Left ventricle myocardium inferior (tissue), 1 donor: Measurements from ENCODE around the gene TAB2. TPM values are rescaled to one million over a fixed set of nuclear protein-coding genes. Genes with fewer than 3 reads are reported as not detected.

ENCODE experiments used
- DNase-seq: peaks from one replicate; pipeline ENCODE4 v3.0.0-alpha.2; 2020
- H3K27ac ChIP-seq: fragments of 200-600 bp; replicated peaks from 2 replicates; pipeline ENCODE4 v1.8.0; 2021
- H3K27me3 ChIP-seq: fragments of 200-600 bp; 2 replicates; pipeline ENCODE4 v1.8.0; 2021; ENCODE audit warnings: low read depth
- H3K36me3 ChIP-seq: fragments of 200-600 bp; 2 replicates; pipeline ENCODE4 v1.8.0; 2021
- H3K4me1 ChIP-seq: fragments of 200-600 bp; 2 replicates; pipeline ENCODE4 v1.8.0; 2021
- H3K4me3 ChIP-seq: fragments of 200-600 bp; 2 replicates; pipeline ENCODE4 v1.8.0; 2021; ENCODE audit warnings: mild to moderate bottlenecking, moderate library complexity
- H3K9me3 ChIP-seq: fragments of 200-600 bp; replicated peaks from 2 replicates; pipeline ENCODE4 v1.8.0; 2021
- CTCF ChIP-seq: fragments of 200-600 bp; IDR thresholded peaks from 2 replicates; pipeline ENCODE4 v1.8.0; 2021; ENCODE audit warnings: antibody characterized with exemption, mild to moderate bottlenecking, borderline replicate concordance
- intact Hi-C: fragments of 100-400 bp; cut with micrococcal nuclease; formaldehyde crosslinking; loops from one replicate; pipeline ENCODE4 v1.11.0; 2022
- total RNA-seq: library from RNA; stranded (reverse); fragmentation: NEBNext Ultra II Directional; extraction: Animal tissue kit (Norgen Biotek cat#: 25700); gene quantifications from one replicate; pipeline ENCODE4 v1.2.1, GENCODE V29; 2021
- donor health status: DM: no; HTN: yes; CAD: no; lungs with severe emphysema.

TAB2 gene
- total RNA-seq, 1 donor from 2014 or later = 56.7 TPM

GRCh38 chr6:149409617-149410016 is 92.1 kb downstream of the TAB2 start:
- H3K36me3 ChIP-seq = peaks cover 18% of the 10 kb centered on the region
- peaks cover 37% of the 10 kb centered on the region for H3K4me1 ChIP-seq
- DNase-seq = no peak
- H3K27me3 ChIP-seq = no peaks in the 10 kb centered on the region
- no peaks in the 10 kb centered on the region for H3K9me3 ChIP-seq
- intact Hi-C loops = no loop called here
- no peak for TF ChIP-seq CTCF
- H3K27ac ChIP-seq = peak overlapping the region; percentile 56
- no peak overlapping the region for H3K4me3 ChIP-seq

GRCh38 chr6:149410557-149410956 is 93.0 kb downstream of the TAB2 start:
- intact Hi-C loops = no loop called here
- Histone ChIP-seq H3K4me1 (peaks cover 37% of the 10 kb centered on the region), H3K36me3 (peaks cover 18% of the 10 kb centered on the region), H3K27ac (peak overlapping the region; percentile 56), H3K9me3 (no peaks in the 10 kb centered on the region), H3K27me3 (no peaks in the 10 kb centered on the region), H3K4me3 (no peak overlapping the region)
- TF ChIP-seq CTCF = no peak
- no peak for DNase-seq

GRCh38 chr6:149414009-149414408 is 96.5 kb downstream of the TAB2 start:
- no peak overlapping the region for H3K27ac ChIP-seq
- peaks cover 9% of the 10 kb centered on the region for H3K36me3 ChIP-seq
- no peaks in the 10 kb centered on the region for H3K9me3 ChIP-seq
- no peak for TF ChIP-seq CTCF
- intact Hi-C loops = no loop called here
- H3K4me3 ChIP-seq = no peak overlapping the region
- peaks cover 37% of the 10 kb centered on the region for H3K4me1 ChIP-seq
- no peak for DNase-seq
- no peaks in the 10 kb centered on the region for H3K27me3 ChIP-seq

GRCh38 chr6:149414821-149415220 is 97.3 kb downstream of the TAB2 start:
- no peak for DNase-seq
- TF ChIP-seq CTCF = no peak

GRCh38 chr6:149419696-149420404 is 102.3 kb downstream of the TAB2 start:
- Histone ChIP-seq H3K9me3 (no peaks in the 10 kb centered on the region), H3K27ac (no peak overlapping the region), H3K4me3 (no peak overlapping the region), H3K4me1 (peaks cover 6% of the 10 kb centered on the region), H3K27me3 (peaks cover 6% of the 10 kb centered on the region), H3K36me3 (no peaks in the 10 kb centered on the region)
- intact Hi-C loops = no loop called here
- DNase-seq = no peak
- TF ChIP-seq CTCF = no peak

More at GRCh38 chr6:149414821-149415220, 97.3 kb downstream of the TAB2 start:
- H3K4me1 ChIP-seq = peaks cover 29% of the 10 kb centered on the region
- no peaks in the 10 kb centered on the region for H3K9me3 ChIP-seq
- H3K36me3 ChIP-seq = peaks cover 4% of the 10 kb centered on the region
- intact Hi-C loops = no loop called here
- H3K27ac ChIP-seq = no peak overlapping the region
- H3K27me3 ChIP-seq = no peaks in the 10 kb centered on the region
- H3K4me3 ChIP-seq = no peak overlapping the region
